Activated naive CD8-positive, alpha-beta T cell treated with anti-CD3 and anti-CD28 coated beads for 36 hours (primary cell): ENCODE results near the gene MGST2. TPM values are rescaled to one million over a fixed set of nuclear protein-coding genes. Genes with fewer than 3 reads are reported as not detected.
A peak's percentile ranks its signal among the peaks of the same experiment; 100 is the strongest.
"Not testable (repeated sequence)": the region's sequence is repeated elsewhere in the genome, so short reads cannot be mapped to it uniquely, and the experiment has no call there.

Source experiments
- DNase-seq: peaks from one replicate; pipeline ENCODE4 v3.0.0; 2021
- H3K27ac Mint-ChIP-seq: one replicate; pipeline ENCODE4 v1.8.0; 2022; ENCODE audit warnings: mild to moderate bottlenecking, moderate library complexity, mixed read lengths
- H3K27me3 Mint-ChIP-seq: one replicate; pipeline ENCODE4 v1.8.0; 2022; ENCODE audit warnings: mild to moderate bottlenecking, mixed read lengths
- H3K36me3 Mint-ChIP-seq: one replicate; pipeline ENCODE4 v1.8.0; 2021; ENCODE audit warnings: mild to moderate bottlenecking, mixed read lengths
- H3K4me1 Mint-ChIP-seq: one replicate; pipeline ENCODE4 v1.8.0; 2021; ENCODE audit warnings: mixed read lengths
- H3K4me3 Mint-ChIP-seq: one replicate; pipeline ENCODE4 v1.8.0; 2022; ENCODE audit warnings: mild to moderate bottlenecking, moderate library complexity, mixed read lengths
- H3K9me3 Mint-ChIP-seq: one replicate; pipeline ENCODE4 v1.8.0; 2022; ENCODE audit warnings: mixed read lengths
- total RNA-seq, 2 experiments: library from RNA; stranded (reverse); gene quantifications; one replicate each; pipeline ENCODE4 v1.2.3, GENCODE V29; 2021

MGST2 gene
- total RNA-seq, 2 experiments from 2014 or later: 7.3 to 9.5 TPM

GRCh38 chr4:139633661-139634060 lies 32.0 kb upstream of the MGST2 start:
- no peaks in the 10 kb centered on the region for H3K36me3 Mint-ChIP-seq
- H3K4me3 Mint-ChIP-seq: no peak overlapping the region
- H3K27ac Mint-ChIP-seq: no peak overlapping the region
- peaks cover 20% of the 10 kb centered on the region for H3K27me3 Mint-ChIP-seq
- H3K4me1 Mint-ChIP-seq: no peaks in the 10 kb centered on the region
- DNase-seq: no peak
- H3K9me3 Mint-ChIP-seq: peaks cover 7% of the 10 kb centered on the region

GRCh38 chr4:139635966-139636365 lies 29.7 kb upstream of the MGST2 start:
- H3K36me3 Mint-ChIP-seq: no peaks in the 10 kb centered on the region
- H3K9me3 Mint-ChIP-seq: peaks cover 10% of the 10 kb centered on the region
- no peaks in the 10 kb centered on the region for H3K4me1 Mint-ChIP-seq
- peaks cover 14% of the 10 kb centered on the region for H3K27me3 Mint-ChIP-seq
- no peak overlapping the region for H3K4me3 Mint-ChIP-seq
- H3K27ac Mint-ChIP-seq: no peak overlapping the region
- no peak for DNase-seq

GRCh38 chr4:139638306-139638705 lies 27.3 kb upstream of the MGST2 start:
- peaks cover 10% of the 10 kb centered on the region for H3K9me3 Mint-ChIP-seq
- not testable (repeated sequence) for H3K4me3 Mint-ChIP-seq, H3K4me1 Mint-ChIP-seq, H3K36me3 Mint-ChIP-seq, H3K27ac Mint-ChIP-seq, DNase-seq, H3K27me3 Mint-ChIP-seq

GRCh38 chr4:139639654-139640053 lies 26.0 kb upstream of the MGST2 start:
- Mint-ChIP-seq H3K27ac (no peak overlapping the region), H3K4me1 (no peaks in the 10 kb centered on the region), H3K36me3 (no peaks in the 10 kb centered on the region), H3K27me3 (no peaks in the 10 kb centered on the region), H3K4me3 (no peak overlapping the region), H3K9me3 (peaks cover 10% of the 10 kb centered on the region)
- DNase-seq: no peak

- no peaks in the 10 kb centered on the region for H3K36me3 Mint-ChIP-seq
- no peak overlapping the region for H3K27ac Mint-ChIP-seq
- H3K4me1 Mint-ChIP-seq: no peaks in the 10 kb centered on the region
- no peak overlapping the region for H3K4me3 Mint-ChIP-seq
- no peak for DNase-seq
- H3K27me3 Mint-ChIP-seq: no peaks in the 10 kb centered on the region
- H3K9me3 Mint-ChIP-seq: peaks cover 10% of the 10 kb centered on the region
These were observed 24.4 kb upstream of the MGST2 start for GRCh38 chr4:139641218-139641617.

GRCh38 chr4:139642364-139642763 lies 23.3 kb upstream of the MGST2 start:
- Mint-ChIP-seq H3K36me3 (no peaks in the 10 kb centered on the region), H3K27me3 (no peaks in the 10 kb centered on the region), H3K4me1 (no peaks in the 10 kb centered on the region), H3K27ac (no peak overlapping the region), H3K9me3 (peaks cover 9% of the 10 kb centered on the region), H3K4me3 (no peak overlapping the region)
- DNase-seq: no peak

GRCh38 chr4:139643042-139643895 lies 22.4 kb upstream of the MGST2 start:
- DNase-seq: no peak
- H3K4me1 Mint-ChIP-seq: no peaks in the 10 kb centered on the region
- peaks cover 5% of the 10 kb centered on the region for H3K9me3 Mint-ChIP-seq
- no peaks in the 10 kb centered on the region for H3K36me3 Mint-ChIP-seq
- no peak overlapping the region for H3K27ac Mint-ChIP-seq
- no peaks in the 10 kb centered on the region for H3K27me3 Mint-ChIP-seq
- H3K4me3 Mint-ChIP-seq: no peak overlapping the region

GRCh38 chr4:139645458-139645857 lies 20.2 kb upstream of the MGST2 start:
- Mint-ChIP-seq H3K4me3 (no peak overlapping the region), H3K36me3 (no peaks in the 10 kb centered on the region), H3K27ac (no peak overlapping the region), H3K27me3 (no peaks in the 10 kb centered on the region), H3K4me1 (no peaks in the 10 kb centered on the region), H3K9me3 (no peaks in the 10 kb centered on the region)
- DNase-seq: no peak

- DNase-seq: no peak
- Mint-ChIP-seq H3K27me3 (peaks cover 4% of the 10 kb centered on the region), H3K27ac (no peak overlapping the region), H3K36me3 (no peaks in the 10 kb centered on the region), H3K9me3 (no peaks in the 10 kb centered on the region), H3K4me1 (peaks cover 3% of the 10 kb centered on the region), H3K4me3 (no peak overlapping the region)
These were observed 18.4 kb upstream of the MGST2 start for GRCh38 chr4:139647184-139647583.

GRCh38 chr4:139647952-139648351 lies 17.7 kb upstream of the MGST2 start:
- Mint-ChIP-seq H3K36me3 (no peaks in the 10 kb centered on the region), H3K27me3 (peaks cover 4% of the 10 kb centered on the region), H3K27ac (no peak overlapping the region), H3K9me3 (no peaks in the 10 kb centered on the region), H3K4me3 (no peak overlapping the region), H3K4me1 (peaks cover 3% of the 10 kb centered on the region)
- DNase-seq: no peak

- Mint-ChIP-seq H3K9me3 (no peaks in the 10 kb centered on the region), H3K36me3 (no peaks in the 10 kb centered on the region), H3K4me3 (no peak overlapping the region), H3K4me1 (peaks cover 3% of the 10 kb centered on the region), H3K27ac (no peak overlapping the region), H3K27me3 (peaks cover 4% of the 10 kb centered on the region)
- peak; percentile 51 for DNase-seq
These were observed 14.1 kb upstream of the MGST2 start for GRCh38 chr4:139651282-139652194.

- H3K27ac Mint-ChIP-seq: no peak overlapping the region
- DNase-seq: no peak
- no peaks in the 10 kb centered on the region for H3K9me3 Mint-ChIP-seq
- peaks cover 17% of the 10 kb centered on the region for H3K4me1 Mint-ChIP-seq
- no peak overlapping the region for H3K4me3 Mint-ChIP-seq
- no peaks in the 10 kb centered on the region for H3K36me3 Mint-ChIP-seq
- peaks cover 12% of the 10 kb centered on the region for H3K27me3 Mint-ChIP-seq
These were observed 11.1 kb upstream of the MGST2 start for GRCh38 chr4:139654516-139654915.

- no peak overlapping the region for H3K4me3 Mint-ChIP-seq
These were observed 10.5 kb upstream of the MGST2 start for GRCh38 chr4:139655116-139655515.

GRCh38 chr4:139656614-139657486 lies 8.8 kb upstream of the MGST2 start:
- peak overlapping the region; percentile 63 for H3K4me3 Mint-ChIP-seq
- peak; percentile 42 for DNase-seq
- H3K36me3 Mint-ChIP-seq: no peaks in the 10 kb centered on the region
- no peaks in the 10 kb centered on the region for H3K9me3 Mint-ChIP-seq
- peak overlapping the region; percentile 78 for H3K27ac Mint-ChIP-seq
- peaks cover 11% of the 10 kb centered on the region for H3K27me3 Mint-ChIP-seq
- peaks cover 18% of the 10 kb centered on the region for H3K4me1 Mint-ChIP-seq

More at GRCh38 chr4:139655116-139655515, 10.5 kb upstream of the MGST2 start:
- peaks cover 17% of the 10 kb centered on the region for H3K4me1 Mint-ChIP-seq
- no peaks in the 10 kb centered on the region for H3K36me3 Mint-ChIP-seq
- peaks cover 12% of the 10 kb centered on the region for H3K27me3 Mint-ChIP-seq
- peak; percentile 11 for DNase-seq
- no peak overlapping the region for H3K27ac Mint-ChIP-seq
- H3K9me3 Mint-ChIP-seq: no peaks in the 10 kb centered on the region
